OCI-LY7 (cell line): ENCODE data around the gene SCN4B.

ENCODE experiments used
- EZH2phosphoT487 ChIP-seq: fragments of 200-600 bp; sonication (generic); IDR thresholded peaks from 2 replicates; pipeline ENCODE4 v1.6.1; 2018; ENCODE audit warnings: low read depth, borderline replicate concordance, mild to moderate bottlenecking, mixed run types, antibody characterized with exemption, low read length, moderate library complexity, mixed read lengths
- TF ChIP-seq, protein P1 (sequence below): fragments of 200-600 bp; sonication (generic); conservative IDR thresholded peaks from 2 replicates; pipeline ENCODE4 v1.5.1; 2014; ENCODE audit warnings: mild to moderate bottlenecking, antibody characterized with exemption, low read length, moderate library complexity, mixed read lengths

DNA sequence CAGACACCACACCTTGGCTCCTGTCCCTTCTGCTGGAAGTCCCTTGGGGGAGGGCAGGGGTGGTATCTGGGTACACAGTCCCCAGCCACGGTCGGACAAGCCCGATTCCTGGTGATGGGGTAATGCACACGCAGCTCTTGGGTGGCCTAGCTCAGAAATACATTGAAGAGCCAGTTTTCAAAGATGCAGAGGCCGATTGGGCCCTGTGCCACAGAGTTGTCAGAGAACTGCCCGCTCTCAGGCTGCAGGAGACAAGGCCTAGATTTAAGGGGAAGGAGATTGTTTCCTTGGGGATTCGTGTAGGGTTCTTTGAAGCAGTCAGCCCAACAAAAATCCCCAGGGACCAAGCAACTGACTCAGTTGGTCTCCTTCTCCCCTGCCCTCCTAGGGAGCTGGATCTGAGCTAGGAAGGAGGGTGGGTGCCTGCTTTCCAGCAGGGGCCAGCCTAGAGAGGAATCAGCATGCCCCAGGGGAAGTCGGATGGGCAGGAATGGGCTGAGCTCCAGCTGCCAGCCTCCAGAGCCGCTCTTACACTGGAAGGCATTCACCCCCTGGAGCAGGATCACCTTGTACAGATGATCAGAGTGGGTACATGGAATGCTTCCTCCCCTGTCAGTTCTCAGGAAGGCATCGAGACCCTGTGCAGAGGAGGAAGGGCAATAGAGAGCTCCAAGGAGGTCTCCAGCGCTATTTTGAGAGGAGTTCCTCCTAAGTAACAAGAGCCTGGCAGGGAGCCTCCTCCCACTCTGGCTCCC is 3.3 kb upstream of the SCN4B start:
- TF ChIP-seq, protein P1, sequence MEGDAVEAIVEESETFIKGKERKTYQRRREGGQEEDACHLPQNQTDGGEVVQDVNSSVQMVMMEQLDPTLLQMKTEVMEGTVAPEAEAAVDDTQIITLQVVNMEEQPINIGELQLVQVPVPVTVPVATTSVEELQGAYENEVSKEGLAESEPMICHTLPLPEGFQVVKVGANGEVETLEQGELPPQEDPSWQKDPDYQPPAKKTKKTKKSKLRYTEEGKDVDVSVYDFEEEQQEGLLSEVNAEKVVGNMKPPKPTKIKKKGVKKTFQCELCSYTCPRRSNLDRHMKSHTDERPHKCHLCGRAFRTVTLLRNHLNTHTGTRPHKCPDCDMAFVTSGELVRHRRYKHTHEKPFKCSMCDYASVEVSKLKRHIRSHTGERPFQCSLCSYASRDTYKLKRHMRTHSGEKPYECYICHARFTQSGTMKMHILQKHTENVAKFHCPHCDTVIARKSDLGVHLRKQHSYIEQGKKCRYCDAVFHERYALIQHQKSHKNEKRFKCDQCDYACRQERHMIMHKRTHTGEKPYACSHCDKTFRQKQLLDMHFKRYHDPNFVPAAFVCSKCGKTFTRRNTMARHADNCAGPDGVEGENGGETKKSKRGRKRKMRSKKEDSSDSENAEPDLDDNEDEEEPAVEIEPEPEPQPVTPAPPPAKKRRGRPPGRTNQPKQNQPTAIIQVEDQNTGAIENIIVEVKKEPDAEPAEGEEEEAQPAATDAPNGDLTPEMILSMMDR: no peak
- TF ChIP-seq EZH2phosphoT487: no peak
